Stimulated activated CD8-positive, alpha-beta memory T cell treated with anti-CD3 and anti-CD28 coated beads, Interleukin-12 subunit alpha, Interleukin-12 subunit beta, amount 100 ng/mL, for 4 hours (primary cell): ENCODE measurements around the gene ACER1.
"Not testable (repeated sequence)": the region's sequence is repeated elsewhere in the genome, so short reads cannot be mapped to it uniquely, and the experiment has no call there.

Source experiments
- DNase-seq: peaks from one replicate; pipeline ENCODE4 v3.0.0-alpha.2; 2020; ENCODE audit warnings: low read depth

Gene ACER1

GRCh38 chr19:6333439-6333838 is at the start of gene ACER1:
TSS of gene ACER1 (minus strand) at chr19:6333612. CDS start at chr19:6333551, 61 bp downstream.
- DNase-seq: no peak

GRCh38 chr19:6383188-6383587 is 49.8 kb upstream of the ACER1 start:
- no peak for DNase-seq

- DNase-seq: no peak
Observed at GRCh38 chr19:6381030-6381750, 47.8 kb upstream of the ACER1 start.

- no peak for DNase-seq
Observed at GRCh38 chr19:6379744-6380143, 46.3 kb upstream of the ACER1 start.

GRCh38 chr19:6378486-6378885 is 45.1 kb upstream of the ACER1 start:
- no peak for DNase-seq

GRCh38 chr19:6378041-6378440 is 44.6 kb upstream of the ACER1 start:
- no peak for DNase-seq

- DNase-seq: no peak
Observed at GRCh38 chr19:6376512-6377190, 43.2 kb upstream of the ACER1 start.

GRCh38 chr19:6375411-6376010 is 42.1 kb upstream of the ACER1 start, which contains the start of gene PSPN:
TSS of gene PSPN (minus strand) at chr19:6375933. CDS start at chr19:6375849, 84 bp downstream.
- DNase-seq: no peak

GRCh38 chr19:6374711-6375410 is 41.4 kb upstream of the ACER1 start:
- no peak for DNase-seq

- no peak for DNase-seq
Observed at GRCh38 chr19:6374161-6374709, 40.8 kb upstream of the ACER1 start.

GRCh38 chr19:6373813-6374108 is 40.3 kb upstream of the ACER1 start:
- no peak for DNase-seq

- DNase-seq: peak; percentile 93
Observed at GRCh38 chr19:6373096-6373812, 39.8 kb upstream of the ACER1 start.

GRCh38 chr19:6372594-6373095 is 39.2 kb upstream of the ACER1 start, which contains the start of gene ALKBH7:
TSS of gene ALKBH7 (plus strand) at chr19:6372794. CDS start at chr19:6372821, 27 bp downstream.
- peak; percentile 85 for DNase-seq

- DNase-seq: no peak
Observed at GRCh38 chr19:6364353-6364752, 30.9 kb upstream of the ACER1 start.

- no peak for DNase-seq
Observed at GRCh38 chr19:6362351-6362801, 29.0 kb upstream of the ACER1 start.

GRCh38 chr19:6362027-6362350 is 28.6 kb upstream of the ACER1 start:
- DNase-seq: no peak

GRCh38 chr19:6360857-6361216 is 27.4 kb upstream of the ACER1 start:
- not testable (repeated sequence) for DNase-seq

GRCh38 chr19:6360445-6360844 is 27.0 kb upstream of the ACER1 start:
- not testable (repeated sequence) for DNase-seq

GRCh38 chr19:6359568-6360341 is 26.3 kb upstream of the ACER1 start:
- no peak for DNase-seq

GRCh38 chr19:6358003-6358402 is 24.6 kb upstream of the ACER1 start:
- no peak for DNase-seq

GRCh38 chr19:6357174-6357573 is 23.8 kb upstream of the ACER1 start:
- DNase-seq: no peak
